CD4-positive, alpha-beta T cell treated with Interleukin-12 subunit alpha and Interleukin-12 subunit beta, for 1 hour (primary cell): ENCODE results near the gene CGB1.

Source experiments
- DNase-seq: peaks from one replicate; pipeline ENCODE4 v3.0.0-alpha.2; 2020

CGB1 gene

DNA sequence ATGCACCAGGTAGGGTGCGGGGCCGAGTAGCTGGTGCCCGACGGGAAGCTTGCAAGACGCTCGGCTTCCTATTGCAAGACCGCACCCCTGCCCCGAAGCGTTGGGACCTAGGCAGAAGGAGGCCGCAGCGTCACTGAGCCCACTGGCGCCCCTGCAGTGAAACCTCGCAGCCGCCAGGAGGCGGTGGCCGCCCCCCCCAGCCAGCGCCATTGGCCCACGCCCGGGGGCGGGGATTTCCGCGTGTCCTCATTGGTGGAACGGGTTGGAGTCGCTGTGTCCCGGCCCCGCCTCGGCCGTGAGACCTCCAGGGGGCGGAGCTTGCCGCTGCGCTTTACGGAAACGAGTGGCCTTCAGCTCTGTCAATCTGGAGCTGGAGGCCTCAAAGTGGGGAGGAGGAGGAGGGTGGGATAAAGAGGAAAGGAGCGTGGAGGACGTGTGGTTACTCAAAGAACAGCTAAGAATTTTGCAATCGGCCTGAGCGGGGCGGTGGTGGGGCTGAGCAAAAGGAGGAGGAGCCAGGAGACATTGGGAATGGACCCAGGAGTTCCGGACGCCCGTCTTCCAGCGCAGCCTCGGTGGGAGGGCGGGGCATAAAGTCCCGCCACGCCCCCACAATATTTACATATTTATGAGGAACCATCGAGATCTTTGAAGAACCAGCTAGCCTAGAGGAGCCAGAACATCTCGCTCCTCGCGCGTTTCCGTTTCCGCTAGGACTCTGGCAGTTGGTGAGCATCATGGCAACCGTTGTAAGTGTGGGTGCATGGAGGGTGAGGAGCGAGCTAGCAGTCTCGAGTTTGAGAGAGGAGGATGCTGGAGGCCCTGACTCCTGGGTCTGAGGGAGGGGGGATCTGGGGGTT, 43.3 kb downstream of the CGB1 start, which contains the start of the genes GYS1 and RUVBL2:
GYS1 (minus strand) TSS at position 135 of the 860 bp plus-strand sequence. CDS start 197 bp downstream, outside the sequence.
RUVBL2 (plus strand) TSS at position 713 of the 860 bp plus-strand sequence; CDS start at position 738, 25 bp downstream.
- peak; percentile 99 for DNase-seq

DNA sequence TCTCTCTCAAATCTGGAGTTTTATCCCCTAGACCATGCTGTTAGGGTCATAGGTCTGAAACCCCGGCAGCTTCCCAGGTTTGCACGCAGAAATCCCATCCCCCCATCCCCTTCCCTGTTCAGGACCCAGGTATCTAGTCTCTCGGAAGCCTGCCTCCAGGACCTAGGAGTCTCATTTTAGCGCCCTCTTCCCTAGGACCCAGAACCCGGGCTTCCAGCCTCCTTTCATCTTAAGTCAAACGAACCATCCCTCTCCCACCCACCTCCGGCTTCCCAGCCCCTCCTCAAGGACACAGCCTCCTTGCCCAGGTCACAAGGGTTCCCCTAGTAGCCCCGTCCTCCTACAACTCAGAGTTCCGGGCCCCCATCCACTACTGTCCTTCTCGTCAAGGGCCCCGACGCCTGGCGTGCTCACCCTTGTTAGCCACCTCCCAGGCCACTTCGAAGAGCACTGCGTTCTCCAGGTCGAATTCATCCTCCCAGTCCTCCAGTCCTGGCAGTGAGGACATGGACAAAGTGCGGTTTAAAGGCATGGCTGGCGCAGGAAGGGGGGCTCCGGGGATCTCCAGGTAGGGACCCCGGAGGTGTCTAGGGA, 44.0 kb downstream of the CGB1 start:
- no peak for DNase-seq

DNA sequence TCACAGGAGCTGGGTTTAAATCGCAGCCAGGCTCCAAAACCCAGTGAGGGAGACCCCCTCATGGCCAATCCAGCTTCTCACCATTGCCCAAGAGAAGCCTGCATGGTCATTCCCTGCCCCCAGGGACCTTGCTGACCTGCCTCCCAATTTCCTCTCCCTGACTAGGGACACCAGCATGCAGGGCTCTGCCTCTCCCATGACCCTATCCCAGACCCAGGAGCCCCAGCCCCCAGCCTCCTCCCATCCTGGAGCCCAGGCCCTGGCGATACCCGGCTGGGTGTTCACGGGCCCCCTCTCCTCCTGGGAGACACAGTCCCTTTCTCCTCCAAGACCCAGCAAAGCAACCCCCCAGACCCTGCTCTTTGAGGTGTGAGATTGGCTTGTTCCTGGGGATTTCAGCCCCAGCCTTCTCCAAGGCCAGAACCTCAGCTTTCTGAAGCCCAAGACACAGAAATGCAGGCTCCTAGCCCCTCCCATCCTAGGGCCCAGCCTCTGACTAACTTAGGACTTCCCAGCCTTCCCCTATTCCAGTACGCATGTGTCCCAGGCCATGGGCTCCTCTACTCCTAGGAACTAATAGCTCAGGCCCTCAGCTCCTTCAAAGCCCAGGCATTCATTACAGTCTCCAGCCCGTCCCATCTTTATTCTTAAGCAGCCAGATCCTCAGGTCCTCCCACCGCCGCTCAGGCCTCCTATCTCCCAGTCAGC, 44.7 kb downstream of the CGB1 start:
- DNase-seq: no peak

DNA sequence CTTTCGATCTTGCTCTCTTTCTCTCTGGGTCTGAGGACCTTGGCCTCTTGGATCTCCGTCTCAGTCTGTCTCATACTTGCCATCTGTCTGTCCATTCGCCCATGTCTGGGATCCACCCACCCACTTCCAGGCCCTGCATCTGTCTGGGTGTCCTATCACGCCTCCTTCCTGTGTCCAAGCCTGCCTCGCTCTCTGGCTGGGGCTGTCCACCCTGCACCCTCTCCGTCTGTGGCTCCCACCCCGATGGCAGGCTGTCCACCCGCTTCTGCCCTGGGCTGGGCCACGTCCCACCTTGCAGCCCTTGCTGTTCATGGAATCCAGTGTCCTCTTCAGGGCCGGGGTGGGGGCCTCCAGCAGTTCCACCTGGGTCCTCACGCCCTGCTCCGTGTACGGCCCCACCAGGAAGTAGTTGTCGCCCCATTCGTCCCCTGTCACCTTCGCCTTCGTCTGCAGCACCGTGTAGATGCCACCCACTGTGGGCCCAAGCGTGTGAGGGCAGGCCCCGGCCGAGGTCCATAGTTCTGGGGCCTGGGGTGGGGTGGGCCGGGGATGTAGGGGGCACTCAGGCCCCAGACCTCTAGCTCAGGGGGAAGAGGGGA, 45.6 kb downstream of the CGB1 start:
- DNase-seq: no peak

DNA sequence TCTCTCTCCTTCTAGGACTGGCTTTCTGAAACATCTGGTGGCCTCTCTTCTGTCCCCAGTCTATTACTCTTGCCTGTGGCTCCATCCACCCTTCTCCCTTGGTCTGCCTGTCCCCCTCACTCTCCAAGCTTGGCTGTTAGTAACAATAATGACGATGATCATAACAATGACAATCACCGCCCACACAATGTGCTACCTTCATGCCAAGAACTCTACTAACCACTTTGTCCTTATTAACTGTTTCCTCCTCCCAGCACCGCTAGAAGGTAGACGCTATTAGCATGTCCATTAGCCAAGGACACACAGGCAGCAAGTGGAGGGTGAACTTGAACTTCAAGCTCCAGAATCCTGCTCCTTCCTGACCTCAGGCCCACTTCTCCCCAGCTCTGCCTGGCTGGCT, 46.3 kb downstream of the CGB1 start:
- no peak for DNase-seq

DNA sequence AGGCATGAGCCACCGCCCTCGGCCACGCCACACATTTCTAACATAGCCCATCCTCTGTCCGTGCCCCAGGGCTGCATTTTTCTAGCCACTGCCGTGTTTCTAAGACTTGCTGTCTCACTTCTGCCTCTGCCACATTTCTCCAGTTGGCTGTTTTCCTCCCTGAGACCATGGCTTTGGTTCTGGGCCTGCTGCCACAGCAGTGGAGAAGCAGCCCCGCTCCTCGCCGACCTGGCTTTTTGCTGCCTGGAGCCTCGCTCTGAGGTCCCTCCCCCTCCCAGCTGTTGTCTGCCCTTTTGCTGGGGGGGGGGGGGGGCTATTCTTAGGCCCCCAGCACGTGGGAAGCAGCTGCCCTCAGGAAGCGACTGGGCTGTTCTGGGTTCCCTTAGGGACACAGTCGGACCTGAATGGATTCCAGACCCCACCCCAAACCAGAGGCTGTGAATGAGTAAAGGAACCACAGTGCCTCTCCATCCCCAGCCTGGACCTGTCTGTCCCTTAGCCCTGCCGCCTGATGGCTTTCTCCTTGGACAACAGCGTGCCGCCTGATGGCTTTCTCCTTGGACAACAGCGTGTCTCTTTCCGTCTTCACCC, 46.9 kb downstream of the CGB1 start:
- DNase-seq: no peak

DNA sequence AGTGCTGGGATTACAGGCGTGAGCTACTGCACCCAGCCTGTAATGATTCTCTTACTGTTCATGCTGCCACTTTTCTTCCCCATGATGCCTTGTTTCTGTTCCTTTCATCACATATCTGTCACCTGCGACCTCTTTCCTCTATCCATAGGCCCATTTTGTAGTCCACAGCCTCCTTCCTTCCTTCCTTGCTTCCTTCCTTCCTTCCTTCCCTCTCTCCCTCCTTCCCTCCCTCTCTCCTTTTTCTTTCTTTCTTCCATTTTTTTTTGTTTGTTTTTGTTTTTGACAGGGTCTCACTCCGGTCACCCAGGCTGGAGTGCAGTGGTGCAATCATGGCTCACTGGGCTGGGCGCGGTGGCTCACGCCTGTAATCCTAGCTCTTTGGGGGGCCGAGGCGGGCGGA, 47.8 kb downstream of the CGB1 start:
- DNase-seq: no peak

DNA sequence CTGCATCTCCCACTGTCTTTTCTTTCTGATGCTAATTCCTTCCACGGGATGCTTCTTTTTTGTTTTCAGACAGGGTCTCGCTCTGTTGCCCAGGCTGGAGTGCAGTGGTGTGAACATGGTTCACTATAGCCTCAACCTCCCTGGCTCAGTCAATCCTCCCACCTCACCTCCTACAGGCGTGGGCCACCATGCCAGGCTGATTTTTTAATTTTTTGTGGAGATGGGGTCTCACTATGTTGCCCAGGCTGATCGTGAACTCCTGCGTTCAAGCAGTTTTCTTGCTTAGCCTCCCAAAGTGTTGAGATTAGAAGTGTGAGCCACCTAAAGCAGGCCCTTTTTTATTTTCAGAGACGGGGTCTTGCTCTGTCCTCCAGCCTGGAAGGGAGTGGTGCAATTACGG, 48.4 kb downstream of the CGB1 start:
- DNase-seq: no peak

DNA sequence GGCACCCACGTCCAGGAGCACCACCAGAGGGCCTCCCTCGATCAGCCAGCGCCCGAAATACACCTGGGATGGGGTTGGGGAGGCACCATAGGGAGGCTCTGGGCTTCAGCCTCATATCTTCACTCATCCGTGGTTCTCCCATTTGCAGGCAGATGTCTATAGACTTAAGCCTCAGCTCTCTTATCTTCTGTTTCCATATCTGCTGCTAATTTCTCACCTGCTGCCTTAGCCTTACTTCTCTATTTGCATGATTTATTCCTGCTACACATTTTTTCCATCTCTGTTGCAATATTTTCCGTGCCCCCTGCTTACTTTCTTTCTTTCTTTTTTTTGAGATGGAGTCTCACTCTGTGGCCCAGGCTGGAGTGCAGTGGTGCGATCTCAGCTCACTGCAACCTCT, 49.4 kb downstream of the CGB1 start:
- DNase-seq: no peak

DNA sequence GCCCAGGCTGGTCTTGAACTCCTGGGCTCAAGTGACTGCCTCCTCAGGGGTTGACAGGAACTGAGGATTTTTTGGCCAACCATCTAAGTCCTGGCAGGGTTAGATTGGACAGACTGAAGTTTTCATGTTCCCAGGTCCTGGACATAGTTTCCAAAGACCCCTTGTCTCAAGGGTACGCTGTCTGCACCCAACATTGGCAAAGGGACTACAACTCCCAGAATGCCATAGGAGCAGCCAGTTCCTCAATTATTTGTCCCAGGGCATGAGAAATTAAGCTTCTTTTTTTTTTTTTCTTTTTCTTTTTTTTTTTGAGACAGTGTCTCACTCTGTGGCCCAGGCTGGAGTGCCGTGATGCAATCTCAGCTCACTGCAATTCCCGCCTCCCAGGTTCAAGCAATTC, 50.5 kb downstream of the CGB1 start:
- no peak for DNase-seq

DNA sequence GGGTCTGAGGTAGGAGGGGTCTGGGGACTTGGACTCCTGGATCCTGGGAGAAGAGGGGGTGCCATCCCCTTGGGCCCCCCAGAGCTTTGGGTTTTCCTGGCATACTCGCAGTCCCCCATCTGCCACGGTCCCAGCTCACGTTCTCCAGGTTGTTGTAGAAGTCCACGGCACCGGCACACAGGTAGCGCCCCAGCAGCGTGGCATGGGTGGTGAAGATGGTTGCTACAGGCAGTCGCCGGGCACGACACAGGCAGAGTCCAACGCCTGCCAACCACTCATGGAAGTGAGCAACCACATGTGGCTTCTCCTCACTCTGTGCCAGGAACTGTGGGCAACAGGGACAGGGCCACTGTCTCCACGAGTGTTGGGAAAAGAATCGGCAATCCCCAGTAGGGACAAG, 51.0 kb downstream of the CGB1 start:
- DNase-seq: no peak
